ENCODE data around the gene DDX28. TPM values are rescaled to one million over a fixed set of nuclear protein-coding genes. Genes with fewer than 3 reads are reported as not detected.

The DDX28 gene, protein sequence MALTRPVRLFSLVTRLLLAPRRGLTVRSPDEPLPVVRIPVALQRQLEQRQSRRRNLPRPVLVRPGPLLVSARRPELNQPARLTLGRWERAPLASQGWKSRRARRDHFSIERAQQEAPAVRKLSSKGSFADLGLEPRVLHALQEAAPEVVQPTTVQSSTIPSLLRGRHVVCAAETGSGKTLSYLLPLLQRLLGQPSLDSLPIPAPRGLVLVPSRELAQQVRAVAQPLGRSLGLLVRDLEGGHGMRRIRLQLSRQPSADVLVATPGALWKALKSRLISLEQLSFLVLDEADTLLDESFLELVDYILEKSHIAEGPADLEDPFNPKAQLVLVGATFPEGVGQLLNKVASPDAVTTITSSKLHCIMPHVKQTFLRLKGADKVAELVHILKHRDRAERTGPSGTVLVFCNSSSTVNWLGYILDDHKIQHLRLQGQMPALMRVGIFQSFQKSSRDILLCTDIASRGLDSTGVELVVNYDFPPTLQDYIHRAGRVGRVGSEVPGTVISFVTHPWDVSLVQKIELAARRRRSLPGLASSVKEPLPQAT
- total RNA-seq, result 10 to 100 TPM in 4 of 6 donors, 1 to 10 TPM in 2; 4.4 to 13.2 (median 12.1) TPM

DNA sequence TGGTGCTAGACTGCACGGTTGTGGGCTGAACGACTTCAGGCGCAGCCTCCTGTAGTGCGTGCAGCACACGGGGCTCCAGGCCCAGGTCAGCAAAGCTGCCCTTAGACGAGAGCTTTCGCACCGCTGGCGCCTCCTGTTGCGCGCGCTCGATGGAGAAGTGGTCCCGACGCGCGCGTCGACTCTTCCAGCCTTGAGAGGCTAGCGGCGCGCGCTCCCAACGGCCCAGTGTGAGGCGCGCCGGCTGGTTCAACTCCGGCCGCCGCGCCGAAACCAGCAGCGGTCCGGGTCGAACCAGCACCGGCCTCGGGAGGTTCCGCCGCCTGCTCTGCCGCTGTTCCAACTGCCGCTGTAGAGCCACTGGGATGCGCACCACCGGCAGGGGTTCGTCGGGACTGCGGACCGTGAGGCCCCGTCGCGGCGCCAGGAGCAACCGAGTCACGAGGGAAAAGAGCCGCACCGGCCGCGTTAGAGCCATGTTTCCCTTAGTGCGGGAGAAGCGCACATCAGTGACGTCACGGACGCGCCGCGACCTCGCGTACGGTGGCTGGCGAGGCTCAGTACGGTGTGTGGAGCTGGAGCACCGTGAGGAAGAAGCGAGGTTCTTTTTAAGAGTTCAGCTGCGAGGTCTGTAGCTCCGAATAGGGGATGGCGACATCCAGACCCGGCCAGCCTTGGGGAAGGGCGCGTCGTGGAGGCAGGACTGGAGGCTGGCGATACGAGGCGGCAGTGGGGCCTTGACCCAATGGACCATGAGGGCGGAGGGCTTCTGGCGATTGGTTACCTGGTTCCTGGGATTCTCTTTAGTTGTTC is at the start of gene DDX28, which contains the start of gene DUS2:
Gene DDX28 (minus strand): TSS at position 505 of the 810 bp plus-strand sequence. CDS start 30 bp downstream, at position 475.
Gene DUS2 (plus strand): TSS at position 557 of the 810 bp plus-strand sequence. CDS start 14,740 bp downstream, outside the sequence.
- Histone ChIP-seq H3K9me3 (no peaks in the 10 kb centered on the region), H3K36me3 (peaks cover 0 to 22% (median 4%) of the 10 kb centered on the region in 4 donors), H3K4me1 (peaks cover 21 to 36% (median 24%) of the 10 kb centered on the region in 4 donors), H3K4me3 (peak within 1 kb of the TSS; percentile 82 to 86 (median 84)), H3K27me3 (no peaks in the 10 kb centered on the region), H3K27ac (peak within 1 kb of the TSS; percentile 85 to 92 (median 92))
- 0 to 1% methylated on average over 39 to 52 of the region's 84 CpGs for WGBS, 2 donors
- ATAC-seq (ENCODE audit: low FRiP score in 2 of 2) (peak; percentile 96 to 99), DNase-seq (peak; percentile 92 to 100)
- TF ChIP-seq, protein P1, sequence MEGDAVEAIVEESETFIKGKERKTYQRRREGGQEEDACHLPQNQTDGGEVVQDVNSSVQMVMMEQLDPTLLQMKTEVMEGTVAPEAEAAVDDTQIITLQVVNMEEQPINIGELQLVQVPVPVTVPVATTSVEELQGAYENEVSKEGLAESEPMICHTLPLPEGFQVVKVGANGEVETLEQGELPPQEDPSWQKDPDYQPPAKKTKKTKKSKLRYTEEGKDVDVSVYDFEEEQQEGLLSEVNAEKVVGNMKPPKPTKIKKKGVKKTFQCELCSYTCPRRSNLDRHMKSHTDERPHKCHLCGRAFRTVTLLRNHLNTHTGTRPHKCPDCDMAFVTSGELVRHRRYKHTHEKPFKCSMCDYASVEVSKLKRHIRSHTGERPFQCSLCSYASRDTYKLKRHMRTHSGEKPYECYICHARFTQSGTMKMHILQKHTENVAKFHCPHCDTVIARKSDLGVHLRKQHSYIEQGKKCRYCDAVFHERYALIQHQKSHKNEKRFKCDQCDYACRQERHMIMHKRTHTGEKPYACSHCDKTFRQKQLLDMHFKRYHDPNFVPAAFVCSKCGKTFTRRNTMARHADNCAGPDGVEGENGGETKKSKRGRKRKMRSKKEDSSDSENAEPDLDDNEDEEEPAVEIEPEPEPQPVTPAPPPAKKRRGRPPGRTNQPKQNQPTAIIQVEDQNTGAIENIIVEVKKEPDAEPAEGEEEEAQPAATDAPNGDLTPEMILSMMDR (IDR thresholded peaks at IDR 0.05), result peak in 4 of 6 experiments; percentile 5 to 47 (median 40)
- TF ChIP-seq POLR2A (IDR thresholded peaks at IDR 0.05), result peak in 3 of 4 donors; percentile 58 to 82 (median 67)
- peak in 1 of 4 donors; percentile 97 for TF ChIP-seq EP300 (IDR thresholded peaks at IDR 0.05)
- TF ChIP-seq POLR2AphosphoS5 (IDR thresholded peaks at IDR 0.05), result peak; percentile 100

DNA sequence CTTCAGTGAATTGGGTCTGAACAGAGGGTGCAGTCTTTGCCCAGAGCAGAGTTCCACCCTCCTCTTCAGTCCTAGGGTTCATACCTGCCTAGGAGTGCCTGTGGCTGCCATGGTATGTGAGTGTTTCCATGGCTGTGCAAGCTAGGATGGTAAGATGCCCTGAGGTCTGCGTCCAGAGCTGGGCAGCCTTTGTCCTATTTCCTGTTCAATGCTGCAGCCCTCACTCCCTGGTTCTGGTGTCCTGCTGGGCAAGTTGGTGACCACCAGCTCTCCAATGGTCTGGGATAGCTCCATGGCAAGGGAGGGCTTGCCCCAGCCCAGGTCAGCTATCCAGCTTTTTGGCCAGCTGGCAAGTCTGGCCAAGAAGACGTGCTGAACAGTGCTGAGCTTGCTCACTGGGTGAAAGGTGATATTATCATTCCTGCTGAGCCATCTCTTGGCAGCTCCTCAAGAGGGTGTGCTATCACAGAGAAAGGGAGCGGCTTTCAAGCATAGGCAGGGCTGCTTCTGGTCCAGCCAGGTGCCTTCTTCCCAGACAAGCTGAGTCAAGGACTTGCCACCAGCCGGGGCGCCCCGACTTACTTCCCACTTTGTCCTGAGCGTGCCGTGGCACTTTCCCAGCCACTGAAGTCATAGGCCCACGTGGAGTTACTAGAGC is 49.1 kb upstream of the DDX28 start:
- Histone ChIP-seq H3K27me3 (no peaks in the 10 kb centered on the region), H3K4me1 (peaks cover 22 to 41% (median 27%) of the 10 kb centered on the region in 4 donors), H3K36me3 (peaks cover 0 to 53% (median 37%) of the 10 kb centered on the region in 4 donors), H3K27ac (peak overlapping the region in 2 of 4 donors; percentile 21 to 27), H3K4me3 (no peak overlapping the region), H3K9me3 (no peaks in the 10 kb centered on the region)
- DNase-seq, result peak in 1 of 2 donors; percentile 39
- WGBS, 2 donors, result 73 to 77% methylated on average over 6 to 9 of the region's 9 CpGs
- TF ChIP-seq EP300 (IDR thresholded peaks at IDR 0.05) (no peak), POLR2AphosphoS5 (IDR thresholded peaks at IDR 0.05) (no peak), POLR2A (IDR thresholded peaks at IDR 0.05) (no peak)
- TF ChIP-seq, protein P1 (IDR thresholded peaks at IDR 0.05), result no peak
- ATAC-seq (ENCODE audit: low FRiP score in 2 of 2), result no peak

DNA sequence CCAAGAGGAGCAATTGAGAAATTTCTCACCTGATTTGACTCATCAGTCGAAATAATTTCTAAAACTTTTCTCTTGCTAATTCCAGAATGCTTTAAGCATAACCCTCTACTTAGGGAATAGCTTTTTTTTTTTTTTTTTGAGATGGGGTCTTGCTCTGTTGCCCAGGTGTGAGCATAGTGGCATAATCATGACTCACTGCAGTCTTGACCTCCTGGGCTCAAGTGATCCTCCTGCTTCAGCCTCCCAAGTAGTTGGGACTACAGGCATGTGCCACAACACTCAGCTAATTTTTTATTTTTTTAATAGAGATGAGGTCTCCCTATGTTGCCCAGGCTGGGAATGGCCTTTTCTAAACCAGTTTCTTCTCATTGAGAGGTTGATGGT is 48.5 kb upstream of the DDX28 start:
- ATAC-seq (ENCODE audit: low FRiP score in 2 of 2) (no peak), DNase-seq (no peak)
- Histone ChIP-seq H3K4me1 (peaks cover 22 to 44% (median 28%) of the 10 kb centered on the region in 4 donors), H3K36me3 (peaks cover 0 to 47% (median 35%) of the 10 kb centered on the region in 4 donors), H3K27ac (no peak overlapping the region), H3K27me3 (no peaks in the 10 kb centered on the region), H3K4me3 (no peak overlapping the region), H3K9me3 (no peaks in the 10 kb centered on the region)
- WGBS, 2 donors, result 86 to 93% methylated on average over 1 of the region's 1 CpG
- TF ChIP-seq POLR2AphosphoS5 (IDR thresholded peaks at IDR 0.05) (no peak), POLR2A (IDR thresholded peaks at IDR 0.05) (no peak), EP300 (IDR thresholded peaks at IDR 0.05) (no peak)
- TF ChIP-seq, protein P1 (IDR thresholded peaks at IDR 0.05), result no peak

DNA sequence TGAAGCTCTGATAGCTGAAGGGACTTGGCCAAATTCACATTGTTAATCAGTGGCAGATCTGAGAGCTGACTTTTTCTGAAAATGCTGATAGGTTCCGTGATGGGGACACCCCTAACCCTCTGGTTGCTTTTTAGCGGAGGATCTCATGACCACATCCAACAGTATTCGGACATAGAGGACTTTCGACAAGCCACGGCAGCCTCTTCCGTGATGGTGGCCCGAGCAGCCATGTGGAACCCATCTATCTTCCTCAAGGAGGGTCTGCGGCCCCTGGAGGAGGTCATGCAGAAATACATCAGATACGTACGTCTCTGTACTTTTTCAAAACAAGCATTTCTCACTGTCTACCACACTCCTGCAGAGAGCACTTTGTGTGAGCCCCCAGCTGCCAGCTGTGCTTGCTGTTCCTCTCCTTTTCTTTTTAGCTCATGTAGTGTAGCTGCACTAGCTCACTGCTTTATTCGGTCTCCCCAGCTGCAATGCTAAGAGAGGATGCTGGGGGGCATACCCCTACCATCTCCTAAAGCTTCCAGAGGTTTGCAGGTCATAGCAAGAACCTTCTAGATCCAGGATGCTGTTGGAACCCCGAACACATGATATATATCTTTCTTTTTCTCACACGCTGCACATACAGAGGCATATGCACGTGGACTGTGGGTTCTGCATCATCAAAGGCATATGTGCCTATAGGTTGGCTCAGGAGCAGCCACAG is 47.9 kb upstream of the DDX28 start:
- Histone ChIP-seq H3K27me3 (no peaks in the 10 kb centered on the region), H3K4me1 (peaks cover 27 to 50% (median 33%) of the 10 kb centered on the region in 4 donors), H3K36me3 (peaks cover 0 to 41% (median 32%) of the 10 kb centered on the region in 4 donors), H3K4me3 (no peak overlapping the region), H3K27ac (peak overlapping the region in 3 of 4 donors; percentile 44 to 72 (median 63)), H3K9me3 (no peaks in the 10 kb centered on the region)
- TF ChIP-seq POLR2AphosphoS5 (IDR thresholded peaks at IDR 0.05), result no peak
- TF ChIP-seq, protein P1 (IDR thresholded peaks at IDR 0.05), result no peak
- TF ChIP-seq POLR2A (IDR thresholded peaks at IDR 0.05), result no peak
- TF ChIP-seq EP300 (IDR thresholded peaks at IDR 0.05), result no peak
- WGBS, 2 donors, result 89 to 90% methylated on average over 14 of the region's 14 CpGs
- ATAC-seq (ENCODE audit: low FRiP score in 2 of 2), result no peak
- no peak for DNase-seq
